Central memory CD4-positive, alpha-beta T cell (primary cell): ENCODE measurements around the gene SUPT4H1.
"Not testable (repeated sequence)": the region's sequence is repeated elsewhere in the genome, so short reads cannot be mapped to it uniquely, and the experiment has no call there.

Experiments
- DNase-seq: peaks from one replicate; pipeline ENCODE4 v3.0.0; 2022
- total RNA-seq, 3 experiments: gene quantifications; one replicate each; lab custom pipeline; 2026; lab: John Stamatoyannopoulos, UW

The SUPT4H1 gene
- 0.58 to 1.1 (median 0.76) reads per million in 3 experiments for total RNA-seq

GRCh38 chr17:58351831-58352595 lies at the start of gene SUPT4H1:
SUPT4H1 (minus strand) TSS chr17:58352201; CDS start chr17:58352135, 66 bp downstream.
- DNase-seq: peak; percentile 93

DNA sequence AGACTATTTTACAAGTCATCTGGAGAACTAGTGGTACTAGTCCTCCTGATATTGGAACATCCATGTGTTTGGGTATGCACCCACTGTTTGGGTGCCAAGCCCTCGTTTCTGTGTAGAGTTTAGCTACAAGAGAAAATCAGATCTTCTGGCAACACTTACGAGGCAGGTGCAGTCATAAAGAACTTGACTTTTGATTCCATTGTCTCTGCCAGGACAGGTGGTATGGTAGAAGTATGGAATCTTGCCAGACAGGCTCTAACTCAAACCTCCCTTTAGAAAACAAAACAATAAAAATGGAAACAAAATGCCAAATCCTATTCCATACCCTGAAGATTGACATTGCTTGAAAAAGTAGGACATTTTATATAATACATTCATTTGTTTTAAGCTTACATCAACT lies 49.3 kb upstream of the SUPT4H1 start:
- no peak for DNase-seq

- no peak for DNase-seq
Measured at GRCh38 chr17:58400826-58401225, 48.8 kb upstream of the SUPT4H1 start.

DNA sequence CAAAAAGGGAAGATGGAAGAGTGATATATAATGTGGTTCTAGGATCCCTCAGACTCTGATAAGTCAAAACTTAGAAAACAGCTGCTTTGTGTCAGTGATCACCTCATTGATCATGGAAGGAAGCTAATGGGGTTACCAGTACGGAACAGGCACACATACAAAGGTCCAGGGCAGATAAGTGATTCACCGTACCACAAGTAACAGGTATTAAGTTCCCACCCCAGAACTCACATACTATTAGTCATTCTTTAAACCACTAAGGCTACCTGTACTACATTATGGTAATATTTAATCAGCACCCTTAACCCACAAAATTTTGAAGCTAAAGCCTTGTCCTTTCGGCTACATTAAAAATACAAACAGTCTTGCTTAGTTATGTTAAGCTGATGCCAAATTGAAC lies 48.0 kb upstream of the SUPT4H1 start:
- DNase-seq: no peak

DNA sequence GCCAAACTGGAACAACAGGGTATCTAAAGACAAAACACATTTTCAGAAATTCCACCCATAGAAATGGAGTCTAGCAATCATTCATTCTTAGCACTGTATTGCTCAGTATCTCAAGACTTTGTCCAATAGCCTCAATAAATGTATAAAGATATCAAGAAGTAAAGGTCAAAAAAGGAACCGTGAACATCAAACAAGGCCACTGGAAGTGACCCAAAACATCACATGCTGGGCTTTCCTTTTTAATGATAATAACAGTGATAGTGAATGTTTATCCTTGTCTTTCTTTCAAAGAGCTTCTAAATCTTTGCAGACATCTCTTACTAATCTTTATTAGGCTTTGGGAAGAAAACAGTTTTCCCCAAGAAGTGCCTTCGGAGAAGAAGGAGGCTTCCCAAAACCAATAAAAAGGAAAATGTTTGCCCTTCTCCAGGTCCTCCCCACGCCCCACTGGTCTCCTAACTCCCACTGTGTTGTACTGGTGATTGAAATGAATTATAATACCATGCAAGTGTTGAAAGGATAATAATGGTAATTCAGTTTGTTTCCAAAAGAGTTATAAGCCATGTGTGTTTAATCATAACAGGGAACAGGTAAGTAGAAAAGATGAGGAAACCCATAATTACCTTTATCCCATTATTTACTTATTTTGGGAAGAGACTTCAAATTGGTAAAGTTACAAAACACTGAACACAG lies 46.7 kb upstream of the SUPT4H1 start:
- DNase-seq: no peak

- not testable (repeated sequence) for DNase-seq
Measured at GRCh38 chr17:58397421-58397820, 45.4 kb upstream of the SUPT4H1 start.

- no peak for DNase-seq
Measured at GRCh38 chr17:58396173-58396572, 44.2 kb upstream of the SUPT4H1 start.

DNA sequence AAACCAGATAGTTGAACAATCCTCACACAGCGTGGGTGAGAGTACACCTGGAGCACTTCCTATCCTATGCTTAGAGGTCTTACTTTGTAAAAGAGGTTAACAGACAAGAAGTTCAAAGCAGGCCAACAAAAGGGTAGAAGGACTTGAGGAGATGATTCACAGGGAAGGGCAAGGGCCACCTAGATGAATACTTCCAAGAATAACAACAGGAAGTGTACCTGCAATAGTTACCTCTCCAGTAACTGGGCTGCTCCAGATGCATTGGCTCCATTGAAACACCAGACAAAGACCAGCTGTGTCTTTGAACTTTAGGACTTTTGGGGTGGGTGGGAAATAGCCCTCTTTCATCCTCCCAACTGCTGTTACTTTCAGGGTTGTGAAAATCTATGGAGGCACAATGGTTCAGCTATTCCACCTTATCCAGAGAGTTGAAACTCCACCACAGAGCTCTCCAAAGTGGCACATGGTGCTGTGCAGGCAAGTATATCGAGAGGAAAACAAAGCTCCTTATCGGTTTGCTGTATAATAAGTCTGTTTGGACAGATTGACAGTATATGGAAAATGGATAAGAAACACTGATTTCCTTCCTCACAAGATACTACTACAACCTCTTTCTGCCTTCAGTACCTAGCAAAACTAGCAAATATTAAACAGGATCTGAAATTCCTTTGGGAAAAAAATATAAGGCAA lies 42.7 kb upstream of the SUPT4H1 start:
- DNase-seq: no peak

DNA sequence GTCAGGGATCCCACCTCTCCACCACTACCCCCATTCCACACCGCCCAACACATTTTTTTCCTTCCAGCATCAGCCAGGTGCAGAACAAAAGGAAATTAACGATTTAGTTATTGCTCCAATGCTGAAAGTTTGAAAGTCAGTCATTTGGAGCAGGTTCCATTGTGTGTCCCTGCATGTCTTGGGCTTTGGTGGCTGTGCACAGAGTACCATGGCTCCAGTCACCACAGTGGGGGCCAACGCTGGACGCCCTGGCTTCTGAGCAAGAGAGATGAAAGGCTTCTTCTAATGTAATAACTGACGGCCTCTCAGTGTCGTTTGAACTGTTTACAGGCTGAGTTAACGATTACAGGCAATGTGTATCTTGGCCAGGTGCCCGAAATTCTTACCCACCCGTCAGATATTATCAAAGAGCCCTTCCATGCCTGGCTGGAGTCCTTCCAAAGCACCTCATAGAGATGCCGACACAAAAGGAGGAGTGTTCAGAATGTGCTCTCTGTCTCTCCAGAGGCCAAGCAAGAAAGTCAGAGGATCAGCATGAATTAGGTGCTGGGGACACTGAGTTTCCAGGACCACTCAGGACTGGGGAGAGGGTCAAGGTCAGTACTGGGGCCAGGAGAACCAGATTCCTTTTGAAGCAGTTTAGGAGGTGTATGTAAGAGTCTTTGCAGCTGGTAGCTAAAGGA lies 39.4 kb upstream of the SUPT4H1 start:
- DNase-seq: no peak

- no peak for DNase-seq
Measured at GRCh38 chr17:58390884-58391283, 38.9 kb upstream of the SUPT4H1 start.

DNA sequence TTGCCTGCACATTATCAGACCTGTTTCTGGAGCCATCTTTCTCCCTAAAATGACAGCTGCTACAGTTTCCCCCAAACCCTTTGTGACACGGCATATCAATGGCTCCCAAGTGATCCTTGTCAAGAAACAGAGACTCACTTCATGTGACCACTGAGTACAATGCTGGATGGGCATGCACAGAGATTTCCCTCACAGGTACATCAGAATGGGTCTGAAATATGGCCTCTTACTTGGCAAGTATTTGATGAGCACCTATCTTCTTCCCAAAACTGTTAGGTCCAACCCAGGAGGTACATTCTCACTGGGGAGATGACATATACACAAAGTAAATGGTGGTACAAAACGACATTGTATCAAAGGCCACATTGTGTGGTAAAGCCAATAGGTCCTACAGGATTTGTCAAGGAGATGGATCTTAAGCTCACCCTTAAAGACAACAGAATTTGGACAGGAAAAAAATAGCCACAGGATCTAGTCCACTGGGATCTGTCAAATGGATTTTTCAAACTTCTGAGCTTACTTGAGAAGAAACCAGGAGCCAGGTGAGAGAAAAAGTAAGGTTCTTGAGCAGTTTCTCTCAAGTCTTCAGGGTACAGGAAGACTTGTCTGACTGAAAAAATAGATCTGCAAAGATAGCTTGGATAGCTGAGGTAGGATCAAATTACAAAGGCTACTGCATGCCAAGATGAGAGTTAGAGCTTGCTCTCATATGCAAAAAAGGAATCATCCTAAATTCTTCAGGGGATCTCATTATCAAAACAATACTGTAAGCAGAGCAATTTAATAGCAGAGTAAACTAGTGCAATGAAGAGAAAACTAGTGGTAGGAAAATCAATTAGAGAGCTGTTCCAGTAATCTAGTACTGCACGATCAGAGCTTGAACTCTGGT lies 36.5 kb upstream of the SUPT4H1 start:
- DNase-seq: no peak

GRCh38 chr17:58387834-58388233 lies 35.8 kb upstream of the SUPT4H1 start:
- DNase-seq: no peak

GRCh38 chr17:58386708-58387107 lies 34.7 kb upstream of the SUPT4H1 start:
- no peak for DNase-seq

DNA sequence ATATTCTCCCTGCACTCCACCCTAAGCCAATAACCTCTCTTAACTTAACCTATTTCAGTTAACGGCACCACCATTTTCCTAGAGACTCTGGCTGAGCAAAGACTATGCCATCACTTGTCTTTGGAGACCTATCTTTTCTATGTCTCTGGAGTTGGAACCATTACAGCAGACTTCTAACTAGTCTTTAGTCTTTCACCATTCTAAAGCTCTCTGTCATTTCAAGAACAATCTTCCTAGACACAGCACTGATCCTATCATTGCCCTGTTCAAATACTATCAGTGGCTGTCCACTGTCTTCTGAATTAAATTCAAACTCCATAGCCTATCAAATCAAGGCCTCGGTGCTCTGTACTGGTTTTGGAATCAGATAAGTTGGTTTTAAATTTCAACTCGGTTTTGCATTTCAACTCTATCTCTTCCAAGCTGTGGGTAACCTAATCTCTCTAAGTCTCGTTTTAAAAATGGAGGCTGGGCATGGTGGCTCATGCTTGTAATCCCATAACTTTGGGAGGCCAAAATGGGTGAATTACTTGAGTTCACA lies 33.4 kb upstream of the SUPT4H1 start:
- DNase-seq: no peak

DNA sequence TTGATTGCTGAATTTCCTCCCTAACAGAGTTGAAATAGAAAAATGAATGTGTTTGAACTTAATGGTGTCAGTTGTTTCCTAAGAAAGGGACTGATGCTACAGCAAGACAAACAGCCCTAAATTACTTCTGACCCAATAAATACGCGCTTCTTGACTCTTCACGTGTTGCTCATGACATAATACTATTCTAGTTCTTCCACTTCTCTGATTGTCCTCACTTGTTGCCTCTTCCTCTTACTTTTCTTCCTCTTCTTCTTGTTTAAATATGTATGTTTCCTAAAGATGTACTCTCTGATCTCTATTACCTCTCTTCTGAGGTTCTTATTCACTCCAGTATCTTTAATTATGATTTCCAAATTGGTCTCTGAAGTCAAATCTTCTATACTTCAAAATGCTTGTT lies 32.9 kb upstream of the SUPT4H1 start:
- DNase-seq: no peak

DNA sequence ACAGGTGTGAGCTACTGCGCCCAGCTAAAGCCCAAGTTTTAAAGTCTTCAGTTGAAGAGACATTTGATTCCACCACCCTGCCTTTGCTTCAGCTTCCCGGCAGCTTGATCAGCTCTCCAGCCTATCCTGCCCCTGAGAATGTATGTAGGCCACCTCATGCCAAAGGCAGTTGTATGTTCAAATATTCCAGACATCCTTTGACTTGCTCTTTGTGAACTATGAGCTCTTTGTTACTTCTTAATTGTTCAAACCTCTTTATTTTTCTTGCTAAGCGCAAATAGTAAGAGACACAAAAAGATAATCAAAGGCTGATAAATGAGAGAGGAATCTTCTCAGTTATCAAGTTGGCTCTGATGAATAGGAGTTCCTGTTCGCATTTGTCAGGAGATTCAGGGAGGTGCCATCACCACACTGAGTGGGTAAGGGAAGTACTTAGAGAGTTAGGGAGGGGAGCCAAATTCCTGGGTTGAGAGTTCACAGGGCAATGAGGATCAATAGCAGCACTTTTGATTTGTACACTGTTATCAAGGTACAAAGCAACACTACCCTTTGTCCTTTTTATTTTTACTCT lies 32.0 kb upstream of the SUPT4H1 start:
- no peak for DNase-seq

DNA sequence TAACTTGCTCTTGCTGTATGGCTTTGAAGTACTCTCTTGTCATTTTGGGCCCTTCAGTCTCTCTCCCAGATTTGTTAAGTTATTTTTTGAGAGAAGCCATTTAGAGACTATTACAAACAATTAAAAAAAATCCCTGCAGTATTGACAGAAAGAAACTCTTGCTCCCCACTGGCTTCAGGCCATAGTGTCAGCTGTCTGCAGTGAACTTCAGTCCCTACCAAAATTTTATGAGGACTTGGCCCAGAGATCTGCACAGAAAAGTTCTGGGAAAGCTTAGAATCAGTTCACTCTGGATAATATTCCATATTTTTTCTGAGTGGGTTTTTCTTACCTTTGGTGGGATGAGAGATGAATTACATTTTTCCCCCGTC lies 30.9 kb upstream of the SUPT4H1 start:
- DNase-seq: no peak

GRCh38 chr17:58382108-58382871 lies 30.3 kb upstream of the SUPT4H1 start:
- DNase-seq: no peak

DNA sequence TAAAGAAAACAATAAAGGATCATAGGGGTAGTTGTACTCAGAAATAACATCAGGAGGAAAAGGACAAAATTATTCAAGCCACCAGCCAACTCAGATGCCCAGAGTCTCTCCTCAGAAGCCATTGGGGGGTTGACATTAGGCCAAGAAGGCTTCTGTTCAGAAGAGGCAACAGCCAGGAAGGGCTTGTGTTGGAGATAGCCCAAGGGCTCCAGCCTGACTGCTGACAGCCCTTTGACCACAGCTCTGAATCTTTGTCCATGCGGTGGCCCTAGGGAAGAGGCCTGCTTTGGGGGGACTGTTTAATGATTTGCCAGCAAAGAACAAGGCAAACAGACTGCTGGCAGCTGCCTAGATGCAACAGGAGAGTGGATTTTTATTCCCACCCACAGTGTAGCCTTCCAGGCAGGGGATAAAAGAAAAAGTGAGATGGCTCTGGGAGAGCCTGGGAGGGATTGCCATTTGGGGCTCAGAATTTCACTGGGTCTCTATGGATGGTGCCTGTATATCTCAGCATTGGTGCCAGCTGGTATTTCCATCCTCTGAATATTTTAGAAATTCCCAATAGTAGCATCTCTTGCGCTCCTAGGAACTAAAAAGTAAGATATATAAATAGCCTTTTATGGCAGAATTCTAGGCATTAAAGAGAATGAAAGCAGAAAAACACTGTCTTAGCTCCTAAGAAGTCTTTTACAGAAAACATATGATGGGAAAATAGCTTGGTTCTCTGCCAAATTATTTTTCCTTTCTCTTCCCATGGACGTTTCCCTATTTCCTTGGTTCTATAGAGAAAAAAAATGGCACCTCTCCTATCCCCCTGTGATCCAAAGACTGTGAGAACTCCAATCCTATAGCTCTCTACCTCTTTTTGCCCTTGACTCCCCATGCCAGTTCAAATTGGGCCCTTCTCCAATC lies 29.4 kb upstream of the SUPT4H1 start:
- no peak for DNase-seq
